ENCODE data around the gene ITPR1. TPM values are rescaled to one million over a fixed set of nuclear protein-coding genes. Genes with fewer than 3 reads are reported as not detected.

Gene ITPR1
- total and polyA plus RNA-seq, 2 of the 4 experiments (the other 2 are of a cell fraction): 1.8 to 5.7 TPM

DNA sequence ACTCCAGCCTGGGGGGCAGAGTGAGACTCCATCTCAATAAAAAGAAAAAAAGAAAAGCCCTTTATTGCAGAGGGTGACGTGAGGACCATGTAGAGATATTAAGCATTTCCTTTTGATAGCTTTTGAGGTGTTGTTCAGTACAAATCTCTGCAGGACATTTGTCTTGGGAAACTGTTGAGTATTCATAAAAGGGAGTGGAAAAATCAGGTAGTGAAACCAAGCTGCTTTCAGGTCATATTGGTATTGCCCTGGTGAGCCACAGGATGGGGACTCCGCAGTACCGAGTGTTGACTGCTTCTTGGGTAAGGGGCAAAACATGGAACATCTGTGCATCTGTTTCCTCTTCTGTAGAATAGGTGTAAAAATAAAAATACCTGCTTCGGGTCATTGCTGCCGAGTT, 9.9 kb downstream of the ITPR1 start:
- H2AK5ac ChIP-seq (ENCODE audit: low read depth, low read length): no peak overlapping the region
- TF ChIP-seq MAZ (IDR thresholded peaks at IDR 0.05; ENCODE audit: borderline replicate concordance, low read depth, low read length) (no peak), CEBPB (IDR thresholded peaks at IDR 0.05; ENCODE audit: low read depth, low read length) (no peak), RCOR1 (IDR thresholded peaks at IDR 0.05; ENCODE audit: insufficient replicate concordance, low read length) (no peak), SMC3 (IDR thresholded peaks at IDR 0.05; ENCODE audit: low read depth, low read length) (no peak), CHD1 (IDR thresholded peaks at IDR 0.05; ENCODE audit: low read depth, low read length) (no peak), RAD21 (IDR thresholded peaks at IDR 0.05; ENCODE audit: low read length) (no peak)
- no peak overlapping the region for H2AFZ ChIP-seq (replicated peaks; ENCODE audit: low read length, poor library complexity)
- ChIA-PET POLR2A (ENCODE audit: unreplicated experiment) (no interaction called here), CTCF (no interaction called here)
- intact Hi-C loops (cut with micrococcal nuclease) (no loop called here), in situ Hi-C loops (cut with MboI; ENCODE audit: low sequenced_read_pairs) (no loop called here), dilution Hi-C loops (cut with HindIII; ENCODE audit: low sequenced_read_pairs, unreplicated experiment) (no loop called here)
- no peaks in the 10 kb centered on the region; the same call in 1 of the 2 replicates for H3K27me3 ChIP-seq (ENCODE audit: control insufficient read depth, insufficient read depth, low read length)
- H3K4ac ChIP-seq (ENCODE audit: low read depth, low read length): no peak overlapping the region
- H2AK9ac ChIP-seq (replicated peaks; ENCODE audit: low read depth, low read length, poor library complexity): no peak overlapping the region
- H3K18ac ChIP-seq (ENCODE audit: low read depth, low read length): no peak overlapping the region
- ATAC-seq (ENCODE audit: low read depth) (no peak), DNase-seq (no peak)
- H3K4me3 ChIP-seq (ENCODE audit: insufficient read depth, low read depth, low read length): no peak overlapping the region
- no peak overlapping the region for H2BK120ac ChIP-seq (ENCODE audit: low read depth, low read length)
- H2BK20ac ChIP-seq (ENCODE audit: low read depth, low read length): no peak overlapping the region
- H4K8ac ChIP-seq (ENCODE audit: low read depth in 2 of 2, low read length in 2 of 2): no peak overlapping the region
- no peak overlapping the region for H3K23ac ChIP-seq (ENCODE audit: low read depth, low read length)
- H3K9me3 ChIP-seq (ENCODE audit: control insufficient read depth, insufficient read depth, low read length): no peaks in the 10 kb centered on the region
- 100% methylated on average over 1 of the region's 5 CpGs; no CpG with 5 or more reads in 1 of the 2 experiments for WGBS, 2 experiments (ENCODE audit: extremely low coverage in 2 of 2, insufficient read length in 1 of 2)
- no peaks in the 10 kb centered on the region for H4K20me1 ChIP-seq (ENCODE audit: insufficient read depth, low read length)
- H3K56ac ChIP-seq (ENCODE audit: extremely low read depth, insufficient read depth, low read length): no peak overlapping the region
- no peak overlapping the region for H4K5ac ChIP-seq (ENCODE audit: low read depth, low read length)
- no peak overlapping the region for H3K4me2 ChIP-seq (ENCODE audit: low read depth, low read length)
- H3K9me1 ChIP-seq (ENCODE audit: insufficient read depth, low read length): no peaks in the 10 kb centered on the region
- H2BK15ac ChIP-seq (ENCODE audit: low read depth, low read length): no peak overlapping the region
- no peak overlapping the region for H3K14ac ChIP-seq (replicated peaks; ENCODE audit: low read depth, low read length)
- BruUV-seq (replicated peaks): no TSS peak
- no peak overlapping the region for H2BK5ac ChIP-seq (ENCODE audit: low read depth, low read length, poor library complexity, severe bottlenecking)
- H3K9ac ChIP-seq (ENCODE audit: low read depth, low read length): no peak overlapping the region
- H3K4me1 ChIP-seq (ENCODE audit: control insufficient read depth, insufficient read depth, low read length): no peaks in the 10 kb centered on the region
- no peaks in the 10 kb centered on the region for H3K36me3 ChIP-seq (ENCODE audit: control insufficient read depth, insufficient read depth, low read length)
- H3K79me1 ChIP-seq (ENCODE audit: low read depth in 1 of 2, low read length in 2 of 2): no peaks in the 10 kb centered on the region
- no peak overlapping the region for H3K27ac ChIP-seq (ENCODE audit: insufficient read depth, low read length)
- no peak overlapping the region for H4K91ac ChIP-seq (ENCODE audit: insufficient read depth, low read depth, low read length)
